ENCODE results near the gene RGS6.

GRCh38 chr14:72126561-72126960 lies 194.3 kb downstream of the RGS6 start:
- TF ChIP-seq EZH2 (IDR thresholded peaks at IDR 0.05; ENCODE audit: borderline replicate concordance, low read length) (no peak), CTCF (IDR thresholded peaks at IDR 0.05; ENCODE audit: low read length) (no peak)

Measured in OCI-LY1 (cell line).